Neural crest cell (in vitro differentiated cells): ENCODE results near the gene MICU2. TPM values are rescaled to one million over a fixed set of nuclear protein-coding genes. Genes with fewer than 3 reads are reported as not detected.

ENCODE experiments used
- DNase-seq: peaks from one replicate; pipeline ENCODE4 v3.0.0; 2021; ENCODE audit warnings: low read depth, mixed read lengths, low spot score
- H3K27ac Mint-ChIP-seq: one replicate; pipeline ENCODE4 v1.8.0; 2021; ENCODE audit warnings: mild to moderate bottlenecking, mixed read lengths; ENCODE audit not compliant: unreplicated experiment
- H3K27me3 Mint-ChIP-seq: 2 replicates; pipeline ENCODE4 v1.8.0; 2021; ENCODE audit warnings: low read depth, mild to moderate bottlenecking, mixed read lengths
- H3K36me3 Mint-ChIP-seq: 2 replicates; pipeline ENCODE4 v1.8.0; 2021; ENCODE audit warnings: low read depth, mild to moderate bottlenecking, mixed read lengths
- H3K4me1 Mint-ChIP-seq: 2 replicates; pipeline ENCODE4 v1.8.0; 2021; ENCODE audit warnings: mixed read lengths
- H3K4me3 Mint-ChIP-seq: one replicate; pipeline ENCODE4 v1.8.0; 2021; ENCODE audit warnings: mild to moderate bottlenecking, mixed read lengths
- H3K9me3 Mint-ChIP-seq: 2 replicates; pipeline ENCODE4 v1.8.0; 2021; ENCODE audit warnings: mixed read lengths
- total RNA-seq: library from RNA; stranded (reverse); gene quantifications from 2 replicates; pipeline ENCODE4 v1.2.1, GENCODE V29; 2021
- TF ChIP-seq, protein P1 (sequence below): fragments of 200-600 bp; sonication (generic); conservative IDR thresholded peaks from 2 replicates; pipeline ENCODE4 v1.5.0; 2021; ENCODE audit warnings: antibody characterized with exemption, mild to moderate bottlenecking

The MICU2 gene
- total RNA-seq, 1 donor from 2014 or later = 34.1 TPM

- Mint-ChIP-seq H3K27me3 (no peaks in the 10 kb centered on the region), H3K4me3 (no peak overlapping the region), H3K36me3 (peaks cover 5% of the 10 kb centered on the region), H3K9me3 (peaks cover 2% of the 10 kb centered on the region), H3K4me1 (peaks cover 3% of the 10 kb centered on the region), H3K27ac (no peak overlapping the region)
- DNase-seq = no peak
- TF ChIP-seq, protein P1, sequence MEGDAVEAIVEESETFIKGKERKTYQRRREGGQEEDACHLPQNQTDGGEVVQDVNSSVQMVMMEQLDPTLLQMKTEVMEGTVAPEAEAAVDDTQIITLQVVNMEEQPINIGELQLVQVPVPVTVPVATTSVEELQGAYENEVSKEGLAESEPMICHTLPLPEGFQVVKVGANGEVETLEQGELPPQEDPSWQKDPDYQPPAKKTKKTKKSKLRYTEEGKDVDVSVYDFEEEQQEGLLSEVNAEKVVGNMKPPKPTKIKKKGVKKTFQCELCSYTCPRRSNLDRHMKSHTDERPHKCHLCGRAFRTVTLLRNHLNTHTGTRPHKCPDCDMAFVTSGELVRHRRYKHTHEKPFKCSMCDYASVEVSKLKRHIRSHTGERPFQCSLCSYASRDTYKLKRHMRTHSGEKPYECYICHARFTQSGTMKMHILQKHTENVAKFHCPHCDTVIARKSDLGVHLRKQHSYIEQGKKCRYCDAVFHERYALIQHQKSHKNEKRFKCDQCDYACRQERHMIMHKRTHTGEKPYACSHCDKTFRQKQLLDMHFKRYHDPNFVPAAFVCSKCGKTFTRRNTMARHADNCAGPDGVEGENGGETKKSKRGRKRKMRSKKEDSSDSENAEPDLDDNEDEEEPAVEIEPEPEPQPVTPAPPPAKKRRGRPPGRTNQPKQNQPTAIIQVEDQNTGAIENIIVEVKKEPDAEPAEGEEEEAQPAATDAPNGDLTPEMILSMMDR = no peak
Measured at GRCh38 chr13:21636656-21637055, 32.7 kb upstream of the MICU2 start.

GRCh38 chr13:21632196-21632595 lies 28.2 kb upstream of the MICU2 start:
- Mint-ChIP-seq H3K27ac (no peak overlapping the region), H3K4me3 (no peak overlapping the region), H3K27me3 (no peaks in the 10 kb centered on the region), H3K9me3 (peaks cover 7% of the 10 kb centered on the region), H3K4me1 (no peaks in the 10 kb centered on the region), H3K36me3 (peaks cover 12% of the 10 kb centered on the region)
- TF ChIP-seq, protein P1 = no peak
- no peak for DNase-seq

DNA sequence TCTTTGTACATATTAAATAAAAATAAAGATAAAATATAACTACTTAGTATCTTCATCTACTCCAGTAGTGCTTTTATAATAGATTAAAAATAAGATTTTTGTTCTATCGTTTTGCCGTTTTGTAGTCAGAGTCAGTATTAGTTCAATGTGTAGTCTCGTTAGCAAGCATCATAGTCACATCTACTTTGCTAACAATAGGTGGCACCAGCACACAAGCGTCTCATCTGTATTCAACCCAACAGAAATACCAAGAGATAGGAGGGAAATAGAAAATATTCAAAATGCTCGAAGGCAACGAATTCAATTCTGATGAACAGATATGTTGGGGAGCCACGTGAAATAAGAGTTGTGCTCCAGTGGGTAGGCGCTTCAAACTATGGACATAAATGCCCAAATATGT lies 21.4 kb upstream of the MICU2 start:
- no peak overlapping the region for H3K27ac Mint-ChIP-seq
- TF ChIP-seq, protein P1 = peak; percentile 58
- H3K9me3 Mint-ChIP-seq = peaks cover 5% of the 10 kb centered on the region
- no peak for DNase-seq
- peaks cover 8% of the 10 kb centered on the region for H3K4me1 Mint-ChIP-seq
- peaks cover 10% of the 10 kb centered on the region for H3K36me3 Mint-ChIP-seq
- no peak overlapping the region for H3K4me3 Mint-ChIP-seq
- no peaks in the 10 kb centered on the region for H3K27me3 Mint-ChIP-seq

GRCh38 chr13:21620861-21621260 lies 16.9 kb upstream of the MICU2 start:
- H3K27me3 Mint-ChIP-seq = no peaks in the 10 kb centered on the region
- TF ChIP-seq, protein P1 = no peak
- no peak overlapping the region for H3K27ac Mint-ChIP-seq
- H3K4me3 Mint-ChIP-seq = no peak overlapping the region
- H3K36me3 Mint-ChIP-seq = peaks cover 6% of the 10 kb centered on the region
- no peak for DNase-seq
- peaks cover 5% of the 10 kb centered on the region for H3K9me3 Mint-ChIP-seq
- peaks cover 25% of the 10 kb centered on the region for H3K4me1 Mint-ChIP-seq

DNA sequence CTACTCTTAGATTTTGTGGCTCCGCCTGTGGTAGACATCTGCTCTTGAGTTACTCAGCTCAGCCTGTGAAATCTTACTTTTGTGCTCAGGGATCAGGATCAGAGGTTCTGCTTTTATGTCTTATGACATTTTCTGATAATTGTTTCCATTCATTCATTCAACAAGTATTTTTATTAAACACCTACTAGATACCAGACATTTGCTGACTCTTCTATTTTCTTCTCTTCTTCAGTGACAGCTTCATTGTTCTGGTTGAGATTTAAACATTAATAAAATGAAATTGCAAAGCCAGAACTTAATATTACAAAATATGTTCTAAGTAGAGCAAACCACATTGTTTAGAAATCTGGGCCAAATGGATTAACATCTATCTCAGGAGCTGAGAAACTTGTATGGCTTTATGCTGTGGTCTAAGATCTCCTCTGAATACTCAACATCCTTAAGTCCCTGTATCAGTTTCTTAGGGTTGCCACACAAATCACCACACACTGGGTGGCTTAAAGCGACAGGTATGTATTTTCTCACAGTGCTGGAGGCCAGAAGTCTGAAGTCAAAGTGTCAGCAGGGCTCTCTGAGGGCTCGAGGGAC lies 15.8 kb upstream of the MICU2 start:
- Mint-ChIP-seq H3K4me1 (peaks cover 30% of the 10 kb centered on the region), H3K27ac (no peak overlapping the region), H3K9me3 (no peaks in the 10 kb centered on the region), H3K36me3 (no peaks in the 10 kb centered on the region), H3K4me3 (no peak overlapping the region), H3K27me3 (no peaks in the 10 kb centered on the region)
- TF ChIP-seq, protein P1 = no peak
- no peak for DNase-seq
